Smooth muscle cell (in vitro differentiated cells): ENCODE measurements around the gene ERMN. TPM values are rescaled to one million over a fixed set of nuclear protein-coding genes. Genes with fewer than 3 reads are reported as not detected.

Experiments
- DNase-seq: peaks from one replicate; lab custom pipeline; 2025; ENCODE audit not compliant: unreplicated experiment; lab: John Stamatoyannopoulos, UW
- H2AFZ ChIP-seq: fragments of 200-600 bp; sonication (generic); 2 replicates; pipeline ENCODE4 v1.6.0; 2016; ENCODE audit warnings: antibody characterized with exemption, low read depth, mild to moderate bottlenecking
- H3F3A ChIP-seq: fragments of 200-600 bp; sonication (generic); 2 replicates; pipeline ENCODE4 v1.6.0; 2017; ENCODE audit warnings: antibody characterized with exemption, low read depth
- H3K27ac ChIP-seq: fragments of 200-600 bp; sonication (generic); 2 replicates; pipeline ENCODE4 v1.5.1; 2016; ENCODE audit warnings: low read depth, mild to moderate bottlenecking
- H3K27me3 ChIP-seq: fragments of 200-600 bp; sonication (generic); 2 replicates; pipeline ENCODE4 v1.6.1; 2016; ENCODE audit warnings: low read depth, mild to moderate bottlenecking
- H3K36me3 ChIP-seq: fragments of 200-600 bp; sonication (generic); 2 replicates; pipeline ENCODE4 v1.5.1; 2016; ENCODE audit warnings: low read depth
- H3K4me1 ChIP-seq: fragments of 200-600 bp; sonication (generic); 2 replicates; pipeline ENCODE4 v1.5.1; 2016; ENCODE audit warnings: low read depth
- H3K4me2 ChIP-seq: fragments of 200-600 bp; sonication (generic); 2 replicates; pipeline ENCODE4 v1.6.0; 2016; ENCODE audit warnings: mild to moderate bottlenecking
- H3K4me3 ChIP-seq: fragments of 200-600 bp; sonication (generic); 2 replicates; pipeline ENCODE4 v1.5.1; 2016; ENCODE audit warnings: mild to moderate bottlenecking
- H3K79me2 ChIP-seq: fragments of 200-600 bp; sonication (generic); 2 replicates; pipeline ENCODE4 v1.6.0; 2016; ENCODE audit warnings: low read depth, mild to moderate bottlenecking
- H3K9ac ChIP-seq: fragments of 200-600 bp; sonication (generic); 2 replicates; pipeline ENCODE4 v1.6.0; 2016; ENCODE audit warnings: low read depth
- H3K9me3 ChIP-seq: fragments of 200-600 bp; sonication (generic); replicated peaks from 2 replicates; pipeline ENCODE4 v1.5.1; 2016; ENCODE audit warnings: low read depth
- H4K20me1 ChIP-seq: fragments of 200-600 bp; sonication (generic); 2 replicates; pipeline ENCODE4 v1.6.0; 2016; ENCODE audit warnings: low read depth
- WGBS: methylation state at CpG from one replicate; pipeline ENCODE4 v1.1.7; 2016; ENCODE audit warnings: low lambda C conversion rate; 5-methylcytosine and 5-hydroxymethylcytosine counted together
- polyA plus RNA-seq: library from polyadenylated mRNA; unstranded; fragments of >200 nt; fragmentation: Nextera tagmentation; extraction: Ambion mirVana; gene quantifications from 2 replicates; pipeline ENCODE4 v1.2.1, GENCODE V29; 2016
- total RNA-seq: library from RNA; depleted of rRNA; stranded (reverse); fragments of >200 nt; gene quantifications from 2 replicates; pipeline ENCODE4 v1.2.3, GENCODE V29; 2014
- TF ChIP-seq, protein P1 (sequence below): fragments of 200-600 bp; sonication (generic); IDR thresholded peaks from 2 replicates; pipeline ENCODE4 v1.5.1; 2017; ENCODE audit warnings: borderline replicate concordance, mild to moderate bottlenecking, antibody characterized with exemption; ENCODE audit not compliant: insufficient read depth, poor library complexity, severe bottlenecking

The ERMN gene
- total and polyA plus RNA-seq, 2 experiments from 2014 or later, result not detected

DNA sequence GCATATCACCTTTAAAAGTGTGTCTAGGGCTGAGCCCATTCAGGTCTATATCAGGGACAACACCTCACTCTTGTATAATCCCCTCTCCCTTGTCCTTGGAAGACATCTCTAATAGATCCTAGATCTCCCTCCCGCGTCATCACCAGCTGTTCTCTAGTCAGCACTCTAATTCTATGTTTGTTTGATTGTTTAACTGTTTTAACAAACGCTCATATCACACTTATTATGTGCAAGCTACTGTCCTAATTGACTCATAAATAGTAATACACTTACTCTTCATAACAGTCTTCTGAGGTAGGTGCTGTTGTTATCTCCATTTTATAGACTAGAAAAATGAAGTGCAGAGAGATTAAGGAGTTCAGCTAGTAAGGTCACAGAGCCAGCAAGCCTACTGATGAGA, 1.6 kb upstream of the ERMN start:
- H3K4me3 ChIP-seq, result no peak overlapping the region
- H3K27ac ChIP-seq, result no peak overlapping the region
- no peak overlapping the region for H3K4me2 ChIP-seq
- no peaks in the 10 kb centered on the region for H3K9me3 ChIP-seq
- peaks cover 24% of the 10 kb centered on the region for H3K4me1 ChIP-seq
- H3K27me3 ChIP-seq, result peaks cover 1% of the 10 kb centered on the region
- TF ChIP-seq, protein P1, sequence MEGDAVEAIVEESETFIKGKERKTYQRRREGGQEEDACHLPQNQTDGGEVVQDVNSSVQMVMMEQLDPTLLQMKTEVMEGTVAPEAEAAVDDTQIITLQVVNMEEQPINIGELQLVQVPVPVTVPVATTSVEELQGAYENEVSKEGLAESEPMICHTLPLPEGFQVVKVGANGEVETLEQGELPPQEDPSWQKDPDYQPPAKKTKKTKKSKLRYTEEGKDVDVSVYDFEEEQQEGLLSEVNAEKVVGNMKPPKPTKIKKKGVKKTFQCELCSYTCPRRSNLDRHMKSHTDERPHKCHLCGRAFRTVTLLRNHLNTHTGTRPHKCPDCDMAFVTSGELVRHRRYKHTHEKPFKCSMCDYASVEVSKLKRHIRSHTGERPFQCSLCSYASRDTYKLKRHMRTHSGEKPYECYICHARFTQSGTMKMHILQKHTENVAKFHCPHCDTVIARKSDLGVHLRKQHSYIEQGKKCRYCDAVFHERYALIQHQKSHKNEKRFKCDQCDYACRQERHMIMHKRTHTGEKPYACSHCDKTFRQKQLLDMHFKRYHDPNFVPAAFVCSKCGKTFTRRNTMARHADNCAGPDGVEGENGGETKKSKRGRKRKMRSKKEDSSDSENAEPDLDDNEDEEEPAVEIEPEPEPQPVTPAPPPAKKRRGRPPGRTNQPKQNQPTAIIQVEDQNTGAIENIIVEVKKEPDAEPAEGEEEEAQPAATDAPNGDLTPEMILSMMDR, result no peak
- H3F3A ChIP-seq, result no peaks in the 10 kb centered on the region
- no peaks in the 10 kb centered on the region for H3K36me3 ChIP-seq
- WGBS, result 82% methylated on average over 3 of the region's 3 CpGs
- no peaks in the 10 kb centered on the region for H3K79me2 ChIP-seq
- H2AFZ ChIP-seq, result no peak overlapping the region
- DNase-seq, result no peak
- H4K20me1 ChIP-seq, result no peaks in the 10 kb centered on the region
- H3K9ac ChIP-seq, result no peak overlapping the region

GRCh38 chr2:157326698-157327097, 1.1 kb upstream of the ERMN start:
- H3K4me3 ChIP-seq, result no peak overlapping the region
- H3K27ac ChIP-seq, result no peak overlapping the region
- no peak overlapping the region for H2AFZ ChIP-seq
- no peaks in the 10 kb centered on the region for H3K9me3 ChIP-seq
- H3K4me2 ChIP-seq, result no peak overlapping the region
- no peaks in the 10 kb centered on the region for H3K79me2 ChIP-seq
- H3K27me3 ChIP-seq, result no peaks in the 10 kb centered on the region
- no peak for DNase-seq
- H3K9ac ChIP-seq, result no peak overlapping the region
- no peaks in the 10 kb centered on the region for H3K36me3 ChIP-seq
- 73% methylated on average over 3 of the region's 3 CpGs for WGBS
- TF ChIP-seq, protein P1, result no peak
- H3F3A ChIP-seq, result no peaks in the 10 kb centered on the region
- peaks cover 28% of the 10 kb centered on the region for H3K4me1 ChIP-seq
- no peaks in the 10 kb centered on the region for H4K20me1 ChIP-seq

GRCh38 chr2:157324331-157324843, 1.2 kb downstream of the ERMN start:
- H4K20me1 ChIP-seq, result no peaks in the 10 kb centered on the region
- peaks cover 10% of the 10 kb centered on the region for H3K27me3 ChIP-seq
- no peaks in the 10 kb centered on the region for H3K36me3 ChIP-seq
- no peaks in the 10 kb centered on the region for H3K79me2 ChIP-seq
- H3K4me1 ChIP-seq, result peaks cover 47% of the 10 kb centered on the region
- no peaks in the 10 kb centered on the region for H3F3A ChIP-seq
- no peak overlapping the region for H2AFZ ChIP-seq
- H3K9ac ChIP-seq, result no peak overlapping the region
- WGBS, result 47% methylated on average over 2 of the region's 2 CpGs
- no peaks in the 10 kb centered on the region for H3K9me3 ChIP-seq
- H3K4me3 ChIP-seq, result no peak overlapping the region
- TF ChIP-seq, protein P1, result no peak
- no peak overlapping the region for H3K4me2 ChIP-seq
- DNase-seq, result no peak
- H3K27ac ChIP-seq, result no peak overlapping the region

GRCh38 chr2:157322432-157322831, 3.2 kb downstream of the ERMN start:
- DNase-seq, result no peak
- no peak overlapping the region for H3K27ac ChIP-seq
- H3K9ac ChIP-seq, result no peak overlapping the region
- H2AFZ ChIP-seq, result no peak overlapping the region
- 93% methylated on average over 4 of the region's 4 CpGs for WGBS
- H3F3A ChIP-seq, result no peaks in the 10 kb centered on the region
- no peaks in the 10 kb centered on the region for H3K36me3 ChIP-seq
- H3K9me3 ChIP-seq, result no peaks in the 10 kb centered on the region
- H4K20me1 ChIP-seq, result no peaks in the 10 kb centered on the region
- peaks cover 10% of the 10 kb centered on the region for H3K27me3 ChIP-seq
- TF ChIP-seq, protein P1, result no peak
- no peak overlapping the region for H3K4me2 ChIP-seq
- peaks cover 47% of the 10 kb centered on the region for H3K4me1 ChIP-seq
- no peaks in the 10 kb centered on the region for H3K79me2 ChIP-seq
- H3K4me3 ChIP-seq, result no peak overlapping the region
